A673 (cell line): ENCODE measurements around the gene P3H4. TPM values are rescaled to one million over a fixed set of nuclear protein-coding genes. Genes with fewer than 3 reads are reported as not detected.

Experiments
- BruUV-seq: library from RNA; stranded (reverse); fragments of 400-500 nt; replicated peaks from 2 replicates; lab custom pipeline; 2021; lab: Mats Ljungman, UMichigan
- CTCF ChIA-PET: fragments of 300-600 bp; sonication (Branson Sonifier 250); formaldehyde crosslinking; loops from one replicate; lab custom pipeline; 2022; ENCODE audit warnings: antibody characterized with exemption; lab: Charles Lee
- POLR2A ChIA-PET: fragments of 300-600 bp; sonication (Branson Sonifier 250); formaldehyde crosslinking; loops from one replicate; lab custom pipeline; 2022; ENCODE audit warnings: antibody characterized with exemption; ENCODE audit not compliant: low non-redundant PET; lab: Charles Lee
- DNase-seq: peaks from one replicate; pipeline ENCODE4 v3.0.0-alpha.2; 2015; ENCODE audit warnings: low spot score
- H3K27ac ChIP-seq: fragments of 200-600 bp; sonication (generic); 2 replicates; pipeline ENCODE4 v1.5.1; 2016; ENCODE audit warnings: mixed run types, low read depth, mild to moderate bottlenecking, mixed read lengths, antibody characterized with exemption, low read length; ENCODE audit not compliant: poor library complexity, severe bottlenecking
- H3K27me3 ChIP-seq: fragments of 200-600 bp; sonication (generic); replicated peaks from 2 replicates; pipeline ENCODE4 v1.6.1; 2017; ENCODE audit warnings: mixed run types, low read depth, mild to moderate bottlenecking, mixed read lengths, antibody characterized with exemption, low read length; ENCODE audit not compliant: insufficient read depth, poor library complexity
- H3K36me3 ChIP-seq: fragments of 200-600 bp; sonication (generic); 2 replicates; pipeline ENCODE4 v1.6.1; 2016; ENCODE audit warnings: mixed run types, mild to moderate bottlenecking, mixed read lengths, antibody characterized with exemption, low read length; ENCODE audit not compliant: insufficient read depth, poor library complexity, severe bottlenecking
- H3K4me1 ChIP-seq: fragments of 200-600 bp; sonication (generic); 2 replicates; pipeline ENCODE4 v1.6.1; 2017; ENCODE audit warnings: mixed run types, mild to moderate bottlenecking, mixed read lengths, antibody characterized with exemption, low read length; ENCODE audit not compliant: insufficient read depth, poor library complexity, severe bottlenecking
- H3K4me3 ChIP-seq: fragments of 200-600 bp; sonication (generic); 2 replicates; pipeline ENCODE4 v1.5.1; 2016; ENCODE audit warnings: low read depth, mixed run types, mild to moderate bottlenecking, mixed read lengths, low read length; ENCODE audit not compliant: poor library complexity, severe bottlenecking
- H3K9me3 ChIP-seq: fragments of 200-600 bp; sonication (generic); 2 replicates; pipeline ENCODE4 v1.6.1; 2016; ENCODE audit warnings: mixed run types, low read depth, mild to moderate bottlenecking, mixed read lengths, antibody characterized with exemption, low read length; ENCODE audit not compliant: poor library complexity, severe bottlenecking
- EZH2 ChIP-seq: fragments of 200-600 bp; sonication (generic); IDR thresholded peaks from 2 replicates; pipeline ENCODE4 v1.6.1; 2017; ENCODE audit warnings: borderline replicate concordance, low read depth, mild to moderate bottlenecking, mixed read lengths, antibody characterized with exemption, low read length; ENCODE audit not compliant: poor library complexity, severe bottlenecking
- intact Hi-C: fragments of 100-400 bp; cut with micrococcal nuclease; formaldehyde crosslinking; loops from one replicate; pipeline ENCODE4 v1.10.0; 2022; ENCODE audit not compliant: unreplicated experiment
- total RNA-seq: library from RNA; stranded (reverse); gene quantifications from 2 replicates; pipeline ENCODE4 v1.2.3, GENCODE V29; 2021
- TF ChIP-seq, protein P1 (sequence below): fragments of 300-800, 200-600 bp; sonication (generic); conservative IDR thresholded peaks from 2 replicates; pipeline ENCODE4 v1.5.1; 2017; ENCODE audit warnings: low read depth, mild to moderate bottlenecking, antibody characterized with exemption, low read length, moderate library complexity, mixed read lengths

Gene P3H4
- total RNA-seq, 1 experiment from 2014 or later, result 5.9 TPM

DNA sequence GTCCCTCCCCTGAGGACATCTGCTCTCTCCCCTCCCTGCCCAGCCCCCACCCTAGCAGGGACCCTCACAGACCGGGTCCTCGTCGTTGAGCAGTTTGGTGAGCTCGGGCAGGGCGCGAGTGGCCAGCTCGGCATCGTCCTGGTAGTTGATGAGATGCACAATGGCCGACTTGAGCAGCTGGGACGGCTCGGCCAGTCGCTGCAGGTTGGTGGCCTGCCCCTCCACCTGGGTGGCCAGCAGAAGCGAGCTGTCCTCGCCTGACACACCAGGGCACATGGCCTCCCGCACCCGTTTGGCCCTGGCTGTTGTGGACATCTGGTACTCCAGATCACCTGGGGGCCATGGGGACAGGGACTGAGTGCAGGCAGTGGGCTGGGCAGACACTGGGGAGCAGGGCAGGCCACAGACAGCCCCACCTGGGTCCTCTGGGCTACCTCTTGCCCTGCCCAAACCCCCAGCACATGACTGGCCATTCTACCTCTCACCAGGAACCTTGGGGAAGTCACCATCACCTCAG, 42.3 kb downstream of the P3H4 start:
- Histone ChIP-seq H3K4me1 (no peaks in the 10 kb centered on the region), H3K36me3 (no peaks in the 10 kb centered on the region), H3K4me3 (no peak overlapping the region), H3K27ac (no peak overlapping the region), H3K9me3 (no peaks in the 10 kb centered on the region), H3K27me3 (no peaks in the 10 kb centered on the region)
- no TSS peak for BruUV-seq
- intact Hi-C loops, result no loop called here
- CTCF ChIA-PET, result no interaction called here
- no peak for TF ChIP-seq EZH2
- TF ChIP-seq, protein P1, sequence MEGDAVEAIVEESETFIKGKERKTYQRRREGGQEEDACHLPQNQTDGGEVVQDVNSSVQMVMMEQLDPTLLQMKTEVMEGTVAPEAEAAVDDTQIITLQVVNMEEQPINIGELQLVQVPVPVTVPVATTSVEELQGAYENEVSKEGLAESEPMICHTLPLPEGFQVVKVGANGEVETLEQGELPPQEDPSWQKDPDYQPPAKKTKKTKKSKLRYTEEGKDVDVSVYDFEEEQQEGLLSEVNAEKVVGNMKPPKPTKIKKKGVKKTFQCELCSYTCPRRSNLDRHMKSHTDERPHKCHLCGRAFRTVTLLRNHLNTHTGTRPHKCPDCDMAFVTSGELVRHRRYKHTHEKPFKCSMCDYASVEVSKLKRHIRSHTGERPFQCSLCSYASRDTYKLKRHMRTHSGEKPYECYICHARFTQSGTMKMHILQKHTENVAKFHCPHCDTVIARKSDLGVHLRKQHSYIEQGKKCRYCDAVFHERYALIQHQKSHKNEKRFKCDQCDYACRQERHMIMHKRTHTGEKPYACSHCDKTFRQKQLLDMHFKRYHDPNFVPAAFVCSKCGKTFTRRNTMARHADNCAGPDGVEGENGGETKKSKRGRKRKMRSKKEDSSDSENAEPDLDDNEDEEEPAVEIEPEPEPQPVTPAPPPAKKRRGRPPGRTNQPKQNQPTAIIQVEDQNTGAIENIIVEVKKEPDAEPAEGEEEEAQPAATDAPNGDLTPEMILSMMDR, result no peak
- POLR2A ChIA-PET, result no interaction called here
- no peak for DNase-seq

DNA sequence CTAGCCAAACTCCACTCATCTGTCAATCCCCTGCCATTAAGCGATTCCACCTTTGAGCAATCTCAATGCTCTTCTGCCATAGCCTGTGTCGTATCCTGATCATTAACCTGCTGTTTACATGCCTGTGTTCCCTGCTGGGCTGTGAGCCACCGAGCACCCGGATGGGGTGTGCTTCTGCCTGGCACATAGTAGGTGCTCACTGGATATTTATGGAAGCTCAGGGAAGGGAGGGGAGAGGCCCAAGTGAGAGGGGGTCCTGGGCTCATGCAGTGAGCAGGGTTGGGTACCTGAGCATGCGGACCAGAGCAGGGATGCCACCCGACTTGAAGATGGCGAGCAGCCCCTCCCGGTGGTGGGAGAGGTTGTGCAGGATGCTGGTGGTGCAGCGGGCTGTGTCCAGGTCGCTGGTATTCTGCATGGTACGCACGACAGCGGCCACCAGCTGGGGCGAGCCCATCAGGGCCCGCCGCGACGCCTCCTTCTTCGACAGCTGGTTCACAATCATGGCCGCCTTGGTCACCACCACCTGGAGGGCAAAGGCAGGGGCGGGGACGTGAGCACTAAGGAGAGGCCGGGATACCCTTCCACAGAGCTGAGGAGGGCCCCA, 43.0 kb downstream of the P3H4 start:
- BruUV-seq, result no TSS peak
- H3K27me3 ChIP-seq, result no peaks in the 10 kb centered on the region
- no peak overlapping the region for H3K4me3 ChIP-seq
- no peak for DNase-seq
- ChIA-PET POLR2A (no interaction called here), CTCF (no interaction called here)
- H3K9me3 ChIP-seq, result no peaks in the 10 kb centered on the region
- TF ChIP-seq EZH2, result no peak
- TF ChIP-seq, protein P1, result no peak
- H3K36me3 ChIP-seq, result no peaks in the 10 kb centered on the region
- H3K27ac ChIP-seq, result no peak overlapping the region
- intact Hi-C loops, result no loop called here
- no peaks in the 10 kb centered on the region for H3K4me1 ChIP-seq

DNA sequence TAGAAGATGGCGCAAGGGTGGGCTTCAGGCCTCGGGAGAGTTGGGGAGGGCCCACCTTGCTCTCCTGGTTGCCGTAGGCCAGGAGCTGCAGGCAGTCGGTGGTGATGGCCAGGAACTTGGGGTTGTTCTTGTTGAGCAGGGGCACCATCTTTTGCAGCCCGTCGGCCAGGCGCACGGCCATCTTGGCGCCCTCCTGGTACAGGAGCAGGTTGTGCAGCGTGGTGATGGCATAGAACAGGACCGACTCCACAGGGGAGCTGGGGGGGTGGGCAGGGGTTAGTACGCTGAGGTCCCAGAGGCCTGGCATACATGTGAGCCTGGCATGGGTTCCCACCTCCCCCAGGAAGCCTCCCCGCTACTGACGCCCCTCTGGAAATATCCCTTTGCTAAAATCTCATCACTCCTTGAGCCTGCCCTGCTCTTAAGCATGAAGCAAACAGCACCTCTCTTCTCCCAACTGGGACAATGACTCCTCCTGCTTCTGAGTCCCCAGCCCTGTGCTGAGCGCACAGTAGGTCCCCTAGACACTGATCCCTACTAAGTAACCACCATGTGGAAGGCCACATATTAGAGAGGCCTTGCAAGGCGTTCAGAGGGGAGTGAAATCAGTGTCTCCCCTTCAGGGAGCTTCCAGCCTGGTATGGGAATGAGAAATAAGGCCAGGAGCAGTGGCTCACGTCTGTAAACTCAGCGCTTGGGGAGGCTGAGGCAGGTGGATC, 44.3 kb downstream of the P3H4 start:
- BruUV-seq, result no TSS peak
- Histone ChIP-seq H3K36me3 (peaks cover 2% of the 10 kb centered on the region), H3K27ac (no peak overlapping the region), H3K27me3 (no peaks in the 10 kb centered on the region), H3K9me3 (no peaks in the 10 kb centered on the region), H3K4me1 (no peaks in the 10 kb centered on the region), H3K4me3 (no peak overlapping the region)
- TF ChIP-seq, protein P1, result no peak
- no peak for TF ChIP-seq EZH2
- ChIA-PET POLR2A (no interaction called here), CTCF (no interaction called here)
- DNase-seq, result no peak
- intact Hi-C loops, result no loop called here
